ENCODE measurements around the gene ADAMTS16.

Gene ADAMTS16

DNA sequence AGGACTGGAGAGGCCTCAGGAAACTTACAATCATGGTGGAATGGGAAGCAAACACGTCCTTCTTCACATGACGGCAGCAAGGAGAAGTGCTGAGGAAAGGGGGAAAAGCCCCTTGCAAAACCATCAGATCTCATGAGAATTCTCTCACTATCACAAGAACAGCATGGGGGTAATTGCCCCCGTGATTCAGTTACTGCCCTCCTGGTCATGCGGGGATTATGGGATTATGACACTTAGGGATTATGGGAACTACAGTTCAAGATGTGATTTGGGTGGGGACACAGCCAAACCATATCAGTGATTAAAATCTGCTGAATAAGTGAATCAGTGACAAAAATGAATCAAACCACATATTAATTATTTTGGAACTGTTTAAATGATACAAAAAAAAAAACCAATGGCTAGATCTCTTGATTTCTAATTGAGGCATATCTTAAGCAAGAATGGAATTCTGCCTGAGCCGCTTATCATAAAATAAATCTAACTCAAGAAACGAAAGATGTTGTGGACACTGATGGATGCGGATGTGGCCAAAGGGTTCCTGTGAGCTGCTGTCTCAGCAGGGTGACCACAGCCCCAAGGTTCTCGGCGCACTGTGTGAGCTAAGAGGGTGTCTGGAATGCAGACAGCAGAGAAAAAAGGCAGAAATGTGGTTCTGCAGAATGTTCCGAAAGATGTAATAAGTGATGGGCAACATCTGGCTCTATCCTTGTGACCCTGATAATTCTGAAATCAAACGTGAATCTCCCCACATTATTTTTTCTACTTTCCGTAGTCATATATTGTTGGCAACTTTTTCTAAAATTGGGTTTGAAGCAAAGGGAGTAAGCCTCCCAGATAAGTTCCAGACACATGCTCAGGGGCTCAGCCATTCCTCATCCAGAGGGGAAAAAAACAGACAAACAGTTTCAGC is 175.2 kb downstream of the ADAMTS16 start:
- no peak for DNase-seq (ENCODE audit: low spot score)

DNA sequence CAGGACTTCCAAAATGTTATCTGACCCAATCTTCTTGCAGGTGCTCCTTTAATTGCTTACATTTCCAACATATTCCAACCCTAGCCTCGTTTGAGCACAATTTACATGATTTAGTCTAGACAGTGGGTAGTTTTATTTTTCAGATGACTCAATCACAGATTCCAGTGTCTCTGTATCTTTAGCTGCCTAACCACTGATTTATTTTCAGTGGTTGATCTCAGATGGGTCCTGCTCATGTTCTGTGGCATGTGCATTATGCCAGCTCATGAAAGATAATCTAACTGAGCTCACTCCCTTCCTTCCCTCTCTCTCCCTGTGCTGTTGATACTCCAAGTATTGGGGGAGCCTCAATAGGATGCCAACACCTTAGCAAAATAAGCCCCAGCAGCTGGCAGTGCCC is 176.2 kb downstream of the ADAMTS16 start:
- no peak for DNase-seq (ENCODE audit: low spot score)

DNA sequence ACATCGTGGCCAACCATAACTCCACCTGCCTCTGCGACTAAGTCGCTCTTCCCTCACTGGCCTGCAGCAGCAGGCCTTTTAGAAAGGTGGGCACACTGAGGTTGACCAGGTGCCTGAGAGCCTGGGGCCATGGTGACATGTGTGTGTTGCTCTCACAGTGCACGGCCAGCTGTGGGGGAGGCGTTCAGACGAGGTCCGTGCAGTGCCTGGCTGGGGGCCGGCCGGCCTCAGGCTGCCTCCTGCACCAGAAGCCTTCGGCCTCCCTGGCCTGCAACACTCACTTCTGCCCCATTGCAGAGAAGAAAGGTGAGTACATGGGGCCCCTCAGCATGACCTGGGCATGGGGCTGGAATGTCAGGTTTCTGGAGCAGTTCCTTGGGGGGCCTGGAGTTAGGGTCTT is 177.8 kb downstream of the ADAMTS16 start:
- no peak for DNase-seq (ENCODE audit: low spot score)

DNA sequence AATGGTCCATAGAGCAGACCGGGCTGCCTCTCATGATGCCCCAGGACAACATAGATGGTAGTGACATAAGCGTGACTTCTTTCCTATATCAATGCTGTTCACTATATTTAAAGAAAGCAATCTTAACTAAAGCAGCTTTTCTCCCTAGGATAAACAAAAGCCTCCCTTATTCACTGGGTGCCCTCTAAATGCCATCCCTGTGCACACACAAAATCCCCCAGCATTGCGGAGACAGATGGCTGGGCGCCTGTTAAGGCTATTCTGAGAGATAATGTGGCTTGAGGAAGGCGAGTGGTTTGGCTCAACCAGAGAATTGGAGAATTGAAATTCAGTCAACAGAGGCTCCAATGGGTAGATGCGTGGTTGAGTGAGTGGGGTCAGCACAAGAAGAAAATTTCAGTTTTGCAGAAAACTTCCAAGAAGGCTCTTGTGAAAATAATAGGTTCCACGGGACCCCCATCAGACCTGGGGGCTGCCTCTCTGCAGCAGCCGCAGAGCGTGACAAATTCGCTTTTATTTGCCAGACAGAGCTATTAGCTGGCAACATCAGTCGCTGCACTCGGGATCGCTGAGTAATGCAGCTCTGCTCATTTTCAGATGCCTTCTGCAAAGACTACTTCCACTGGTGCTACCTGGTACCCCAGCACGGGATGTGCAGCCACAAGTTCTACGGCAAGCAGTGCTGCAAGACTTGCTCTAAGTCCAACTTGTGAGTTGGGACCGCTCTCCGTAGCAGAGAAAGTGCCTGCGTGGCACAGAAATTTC is 178.5 kb downstream of the ADAMTS16 start:
- no peak for DNase-seq (ENCODE audit: low spot score)

DNA sequence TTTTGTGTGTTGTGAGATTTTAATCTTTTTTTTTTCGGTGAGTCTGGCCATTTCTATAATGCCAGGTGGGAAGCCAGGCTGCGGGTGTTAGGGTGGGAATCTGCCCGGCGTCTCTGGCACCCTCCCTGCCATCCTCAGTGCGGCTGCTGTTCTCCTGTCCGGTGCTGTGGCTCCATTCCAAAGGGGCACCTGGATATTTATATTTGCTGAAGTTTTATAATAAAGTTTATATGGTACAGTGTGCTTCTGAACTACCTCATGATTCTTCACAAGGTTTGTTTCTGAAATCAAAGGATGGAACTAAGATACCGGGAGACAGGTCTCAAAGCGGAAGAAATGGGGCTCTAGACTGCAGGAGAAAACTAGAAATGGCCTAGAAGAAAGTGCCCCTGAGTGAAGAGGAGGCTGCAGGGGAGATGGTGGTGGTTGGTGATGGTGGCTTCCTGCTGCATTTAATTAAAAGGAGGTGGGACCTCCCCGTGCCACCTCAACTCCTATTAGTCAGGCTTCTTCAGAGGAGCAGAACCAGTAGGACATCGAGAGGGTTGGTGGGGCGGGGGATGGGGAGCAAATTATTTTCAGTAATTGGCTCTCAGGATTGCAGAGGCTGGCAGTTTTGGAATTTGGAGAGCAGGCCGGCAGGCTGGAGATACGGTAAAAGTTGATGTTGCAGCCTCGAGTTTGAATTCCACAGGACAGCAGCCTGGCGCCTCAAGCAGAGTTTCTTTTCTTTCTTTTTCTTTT is 180.1 kb downstream of the ADAMTS16 start:
- DNase-seq (ENCODE audit: low spot score), result no peak

DNA sequence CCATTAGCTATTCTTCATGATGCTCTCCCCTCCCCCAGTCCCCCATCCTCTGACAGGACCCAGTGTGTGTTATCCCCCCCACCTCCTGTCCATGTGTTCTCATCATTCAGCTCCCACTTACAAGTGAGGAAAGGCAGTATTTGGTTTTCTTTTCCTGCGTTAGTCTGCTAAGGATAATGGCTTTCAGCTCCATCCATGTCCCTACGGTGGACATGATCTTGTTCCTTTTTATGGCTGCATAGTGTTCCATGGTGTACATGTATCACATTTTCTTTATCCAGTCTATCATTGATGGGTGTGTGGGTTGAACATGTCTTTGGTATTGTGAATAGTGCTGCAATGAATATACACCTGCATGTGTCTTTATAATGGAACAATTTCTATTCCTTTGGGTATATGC is 181.0 kb downstream of the ADAMTS16 start:
- no peak for DNase-seq (ENCODE audit: low spot score)

DNA sequence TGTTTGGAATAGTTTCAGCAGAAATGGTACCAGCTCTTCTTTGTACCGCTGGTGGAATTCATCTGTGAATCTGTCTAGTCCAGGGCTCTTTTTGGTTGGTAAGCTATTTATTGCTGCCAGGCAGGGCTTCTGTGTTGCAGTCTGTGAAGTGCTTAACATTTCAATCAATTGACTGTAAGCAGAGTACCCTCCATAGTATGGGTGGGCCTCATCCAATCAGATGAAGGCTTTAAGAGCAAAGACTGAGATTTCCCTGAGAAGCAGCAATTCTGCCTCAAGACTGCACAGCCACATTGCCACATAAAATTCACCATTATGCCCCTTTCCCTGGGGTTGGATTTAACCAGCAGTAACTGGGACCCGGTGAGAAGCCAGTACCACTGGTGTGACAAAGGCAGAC is 183.4 kb downstream of the ADAMTS16 start:
- DNase-seq (ENCODE audit: low spot score), result no peak

DNA sequence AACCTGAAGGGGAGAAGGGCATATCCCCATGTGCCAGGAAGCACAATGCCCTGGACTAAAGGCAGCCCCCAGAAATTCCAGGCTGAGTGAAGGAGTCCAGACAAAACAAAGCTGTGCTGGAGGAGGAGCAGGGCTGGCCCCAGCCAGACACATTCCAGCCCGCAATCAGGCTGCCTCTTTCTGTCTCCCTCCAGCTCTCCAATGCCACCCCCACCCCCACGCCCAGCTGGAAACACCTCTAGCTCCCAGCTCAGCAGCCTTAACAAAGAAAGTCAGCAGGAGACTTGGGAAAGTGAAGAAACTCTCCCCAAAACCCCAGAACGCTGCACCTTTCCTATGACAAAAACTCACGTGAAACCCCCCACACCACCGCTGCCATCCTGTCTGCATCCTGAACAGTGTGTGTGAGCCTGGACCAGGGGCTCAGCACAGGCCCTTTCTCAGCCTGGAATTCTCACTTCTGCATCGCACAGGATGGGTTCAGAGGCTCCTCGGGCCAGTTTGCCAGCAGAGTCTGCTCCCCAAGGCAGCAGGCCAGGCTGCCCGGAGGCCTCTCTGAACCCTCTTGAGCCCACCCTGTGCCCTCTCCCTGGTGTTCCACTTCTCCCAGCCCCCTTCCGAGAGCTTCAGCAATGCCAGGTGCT is 186.1 kb downstream of the ADAMTS16 start:
- DNase-seq (ENCODE audit: low spot score), result no peak

DNA sequence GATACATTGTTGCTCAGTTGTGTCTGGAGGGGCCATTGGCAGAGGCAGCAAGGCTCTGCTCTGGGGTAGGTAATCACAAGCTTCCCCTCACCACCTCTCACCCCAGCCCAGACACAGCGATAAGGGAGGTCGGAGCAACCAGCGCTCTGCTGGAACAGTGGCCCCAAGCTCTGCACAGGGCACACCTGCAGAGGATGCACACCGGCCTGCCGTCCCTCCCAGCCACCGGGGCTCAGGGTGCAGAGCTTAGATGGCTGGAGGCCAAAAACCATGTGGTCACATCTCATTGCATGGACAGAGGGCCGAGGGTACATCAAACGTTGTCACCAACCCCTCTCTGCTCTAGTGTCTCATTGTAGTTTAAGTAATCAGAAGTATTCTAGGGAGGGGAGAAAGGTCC is 187.0 kb downstream of the ADAMTS16 start:
- DNase-seq (ENCODE audit: low spot score), result no peak

DNA sequence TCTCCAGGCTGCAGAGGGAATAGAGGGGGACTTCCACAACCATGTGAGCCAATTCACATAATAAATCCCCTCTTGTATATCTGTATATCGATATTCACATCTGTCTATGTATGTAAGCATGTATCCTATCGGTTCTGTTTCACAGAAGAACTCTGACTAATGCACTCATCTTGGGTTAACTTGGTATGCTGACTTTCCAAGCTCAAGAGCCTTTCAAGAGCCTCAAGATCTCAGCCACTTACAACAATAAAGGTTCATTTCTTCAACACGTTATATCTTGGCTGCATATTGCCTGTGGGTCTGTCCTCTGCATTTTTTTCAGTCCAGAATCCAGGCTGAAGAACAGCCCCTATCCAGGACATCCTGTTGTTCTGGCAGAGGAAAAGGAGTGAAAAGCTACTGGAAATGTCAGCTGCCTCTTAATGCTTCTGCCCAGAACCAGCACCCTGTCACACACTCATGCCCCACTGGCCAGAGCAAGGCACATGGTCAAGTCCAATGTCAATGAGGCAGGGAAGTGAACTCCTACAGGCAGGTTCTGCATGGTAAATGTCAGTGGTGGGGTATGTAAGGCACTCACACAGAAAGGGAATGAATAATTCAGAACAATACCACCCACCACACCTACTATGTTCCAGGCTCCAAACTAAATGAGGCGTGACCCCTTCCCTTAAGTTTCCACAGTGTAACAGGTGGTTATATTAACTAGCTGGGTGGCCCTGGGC is 190.8 kb downstream of the ADAMTS16 start:
- no peak for DNase-seq (ENCODE audit: low spot score)

DNA sequence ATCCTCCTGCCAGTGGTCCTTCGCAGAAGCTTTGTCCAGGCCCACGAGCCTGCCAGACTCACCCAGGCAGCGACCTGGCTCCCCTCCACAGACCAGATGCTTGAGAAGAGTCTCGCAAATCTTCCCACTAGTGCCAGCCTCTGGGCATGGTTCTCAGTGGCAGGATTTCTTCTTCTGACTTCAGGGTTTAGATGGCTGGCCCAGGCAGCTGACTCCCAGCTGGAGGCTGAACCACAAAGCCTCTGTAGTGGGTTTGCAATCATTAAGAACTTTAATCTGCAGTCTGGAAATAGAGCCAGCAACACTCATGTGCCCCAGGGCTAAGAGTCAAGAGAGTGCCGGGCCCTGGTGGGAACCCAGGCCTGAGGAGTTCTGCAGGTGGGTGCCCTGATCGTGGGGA is 191.7 kb downstream of the ADAMTS16 start:
- DNase-seq (ENCODE audit: low spot score), result no peak

DNA sequence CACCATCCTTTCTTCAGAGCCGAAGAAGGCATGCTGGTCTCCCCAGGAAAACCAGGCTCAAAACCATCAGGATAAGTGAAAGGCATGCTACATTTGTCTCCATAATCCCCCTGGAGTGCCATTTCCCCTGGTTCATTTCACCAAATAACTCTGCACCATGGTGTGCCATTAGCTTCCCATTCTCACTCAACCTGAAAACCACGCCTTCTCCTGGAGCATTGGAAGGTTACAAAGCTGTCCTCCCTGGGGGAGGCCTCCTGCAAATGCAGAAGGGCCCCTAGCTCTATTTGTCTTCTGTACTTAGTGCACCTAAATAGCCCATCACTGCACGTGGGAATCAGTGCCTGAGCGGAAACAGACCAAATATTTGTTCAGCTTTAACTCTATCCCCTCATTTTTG is 192.2 kb downstream of the ADAMTS16 start:
- DNase-seq (ENCODE audit: low spot score), result no peak

DNA sequence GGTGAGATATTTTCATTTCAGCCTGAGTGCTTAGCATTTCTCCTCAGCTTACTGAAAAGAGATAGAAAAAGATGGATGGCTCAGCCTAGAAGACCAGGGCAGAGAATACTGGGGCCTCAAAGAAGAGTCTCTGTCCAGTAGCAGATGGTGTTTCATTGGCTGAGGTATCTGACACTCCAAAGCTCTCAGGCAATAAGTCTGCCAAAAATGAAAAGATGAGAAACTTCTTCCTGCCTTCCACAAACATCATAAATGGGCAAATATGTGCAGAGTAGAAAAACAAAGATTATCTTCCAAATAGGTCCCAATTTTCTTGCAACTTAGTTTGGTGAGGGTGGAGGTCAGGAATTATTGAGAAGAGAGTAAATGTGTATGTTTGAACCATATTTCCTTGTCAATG is 195.0 kb downstream of the ADAMTS16 start:
- no peak for DNase-seq (ENCODE audit: low spot score)

DNA sequence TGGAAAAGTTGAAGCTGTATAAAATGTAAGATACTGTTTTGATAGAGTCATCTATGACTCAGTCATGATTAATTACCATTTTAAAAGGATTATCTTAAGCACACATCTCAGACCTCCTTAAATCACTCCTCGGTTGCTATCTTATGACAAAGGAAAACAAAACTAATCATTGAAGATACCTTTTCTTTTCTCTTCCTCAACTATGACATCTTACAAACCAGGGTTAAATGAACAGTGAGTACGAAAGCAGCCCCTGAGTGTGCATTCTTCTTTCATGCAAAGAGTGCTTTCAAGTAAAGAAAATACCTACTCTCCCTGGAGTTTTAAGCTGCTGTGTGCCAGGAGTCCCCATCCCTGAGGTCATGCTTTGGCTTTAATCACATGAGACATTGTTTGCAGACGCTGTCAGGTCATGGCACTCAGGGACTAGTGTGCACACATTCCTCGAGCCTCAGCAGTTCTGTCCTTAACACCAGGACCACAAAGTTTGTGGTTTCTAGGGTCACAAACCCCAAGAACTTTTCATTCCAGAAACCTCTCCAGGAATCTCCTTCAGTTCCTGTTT is 195.7 kb downstream of the ADAMTS16 start:
- DNase-seq (ENCODE audit: low spot score), result no peak

DNA sequence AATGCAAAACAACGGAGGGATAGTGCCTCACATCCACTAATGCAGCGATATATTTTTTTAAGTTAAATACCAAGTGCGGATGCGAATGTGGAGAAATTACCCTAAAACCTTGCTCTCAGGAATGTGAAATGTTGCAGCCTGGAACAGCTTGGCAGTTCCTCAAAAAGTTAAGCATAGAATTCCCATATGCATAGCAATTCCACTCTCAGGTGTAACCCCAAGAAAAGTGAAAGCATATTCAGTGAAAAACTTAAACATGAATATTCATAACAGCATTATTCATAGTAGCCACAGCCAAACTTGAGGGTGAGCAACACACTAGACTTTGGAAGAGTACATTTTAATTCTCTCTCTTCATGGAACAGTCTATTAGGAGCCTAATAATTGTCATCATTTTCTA is 199.1 kb downstream of the ADAMTS16 start:
- no peak for DNase-seq (ENCODE audit: low spot score)

DNA sequence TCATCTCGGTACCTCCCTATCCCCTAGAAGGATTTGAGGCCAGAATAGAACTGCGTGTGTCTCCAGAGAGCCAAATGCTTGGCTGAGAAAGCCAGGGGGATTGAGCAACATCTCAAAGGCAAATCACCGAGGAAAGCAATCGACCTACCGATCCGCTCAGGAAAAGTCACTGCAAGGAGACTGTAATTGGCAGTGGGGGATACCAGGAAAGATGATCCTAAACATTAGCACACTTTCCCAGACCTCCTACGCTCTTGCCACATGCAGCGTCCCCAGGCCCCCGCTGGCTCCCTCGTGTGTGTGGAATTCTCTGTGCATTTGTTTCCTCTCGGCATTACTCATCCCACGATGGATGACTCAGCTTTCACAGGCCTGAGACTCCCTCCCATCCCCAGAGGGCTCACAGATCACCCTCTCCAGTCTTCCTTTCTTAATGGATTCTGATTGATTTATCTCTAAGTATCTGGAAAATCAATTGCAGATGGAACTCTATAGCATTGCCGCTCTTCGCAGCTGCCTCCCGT is 200.1 kb downstream of the ADAMTS16 start:
- no peak for DNase-seq (ENCODE audit: low spot score)

DNA sequence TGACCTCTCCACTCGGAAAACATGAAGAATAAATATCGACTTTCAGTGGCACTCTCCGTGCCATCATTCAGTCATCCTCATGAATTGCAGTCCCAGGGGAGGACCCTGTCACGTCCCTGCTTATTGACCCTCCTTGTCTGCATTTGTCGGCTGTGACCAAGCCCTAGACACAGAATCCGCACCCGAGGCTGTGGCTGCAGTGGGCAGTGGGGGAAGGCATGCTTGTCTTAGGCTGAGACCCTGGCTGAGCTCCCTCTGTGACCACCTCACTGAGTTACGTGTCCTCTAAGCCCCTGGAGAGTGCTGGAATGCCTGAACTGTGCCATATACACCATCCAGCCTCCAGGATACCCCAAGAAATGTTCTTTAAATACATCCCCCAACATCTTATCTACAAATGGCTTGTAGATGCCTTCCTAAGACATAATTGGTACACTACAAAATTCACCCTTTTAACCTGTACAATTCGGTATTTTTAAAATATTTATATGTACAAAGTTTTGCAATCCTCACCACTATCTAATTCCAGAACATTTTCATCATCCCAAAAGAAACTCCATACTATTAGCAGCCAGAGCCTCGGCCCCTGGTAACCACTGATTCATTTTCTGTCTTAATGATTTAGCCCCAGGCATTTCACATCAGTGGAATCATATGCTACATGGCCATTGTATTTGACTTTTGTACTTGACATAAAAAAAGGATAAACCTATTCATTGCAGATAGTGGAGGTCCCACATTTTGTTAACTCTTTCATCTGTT is 201.6 kb downstream of the ADAMTS16 start:
- no peak for DNase-seq (ENCODE audit: low spot score)

DNA sequence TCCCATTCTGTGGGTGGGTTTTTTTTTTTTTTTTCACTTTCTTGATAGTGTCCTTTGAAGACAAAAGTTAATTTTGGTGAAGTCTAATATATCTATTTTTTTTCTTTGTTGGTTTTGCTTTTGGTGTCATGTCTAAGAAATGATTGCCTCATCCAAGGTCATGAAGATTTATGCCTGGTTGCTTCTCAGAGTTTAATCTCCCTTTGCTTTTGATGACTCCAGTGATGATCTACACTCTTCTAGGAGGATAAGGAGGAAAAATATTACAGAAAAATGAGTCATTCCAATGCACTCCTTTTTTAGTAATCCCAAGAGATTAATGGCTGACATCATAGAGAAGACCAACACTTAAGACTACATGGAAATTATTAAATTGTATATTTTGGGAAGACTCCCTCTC is 202.7 kb downstream of the ADAMTS16 start:
- DNase-seq (ENCODE audit: low spot score), result no peak

DNA sequence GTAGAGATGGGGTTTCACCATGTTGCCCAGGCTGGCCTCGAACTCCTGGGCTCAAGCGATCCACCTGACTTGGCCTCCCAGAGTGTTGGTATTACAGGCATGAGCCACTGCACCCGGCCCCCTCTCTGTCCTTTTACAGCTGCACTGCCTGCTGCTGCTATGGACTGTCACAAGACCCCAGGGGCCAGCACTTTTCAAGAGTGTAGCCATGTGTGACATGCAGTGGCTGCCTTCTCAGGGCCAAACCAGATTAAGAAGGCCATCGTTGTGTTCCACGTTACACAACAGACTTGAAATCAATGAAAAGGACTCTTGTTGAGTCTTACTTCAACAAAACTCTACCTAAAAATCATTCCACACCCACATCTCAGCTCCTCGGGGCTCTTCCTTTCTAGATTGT is 203.4 kb downstream of the ADAMTS16 start:
- DNase-seq (ENCODE audit: low spot score), result no peak

DNA sequence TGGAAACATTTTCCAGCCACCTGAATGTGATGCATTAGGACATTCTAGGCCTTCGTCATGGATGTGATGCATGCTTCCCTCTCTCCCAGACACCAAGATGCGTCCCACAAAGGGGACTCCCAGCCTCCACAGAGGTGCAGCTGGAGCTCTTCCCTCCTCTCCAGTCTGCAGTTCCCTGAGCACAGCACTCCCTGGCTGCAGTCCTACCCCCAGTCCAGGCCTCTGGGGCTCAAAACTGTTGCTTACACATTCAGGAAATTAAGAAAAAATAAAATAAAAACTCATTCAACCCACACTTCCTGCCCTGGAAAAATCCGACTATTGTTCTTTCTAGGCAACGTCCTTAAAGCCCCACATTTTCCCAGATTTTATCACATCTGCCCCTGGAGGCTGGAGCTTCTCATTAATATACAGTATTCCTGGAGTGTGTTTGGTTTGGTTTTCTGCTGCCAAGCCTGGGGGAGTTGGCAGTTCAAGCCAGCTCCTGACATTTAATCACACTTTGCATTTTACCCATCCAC is 204.0 kb downstream of the ADAMTS16 start:
- no peak for DNase-seq (ENCODE audit: low spot score)

Measured in HuH-7 (cell line).